Astrocyte (in vitro differentiated cells and primary cell): ENCODE measurements around the gene TAF11L3.
"Not testable (repeated sequence)": the region's sequence is repeated elsewhere in the genome, so short reads cannot be mapped to it uniquely, and the experiment has no call there.

Experiments
- EZH2 ChIP-seq: IDR thresholded peaks from 2 replicates; pipeline ENCODE4 v1.6.1; 2012; ENCODE audit warnings: mild to moderate bottlenecking, low read length, inconsistent platforms; ENCODE audit not compliant: insufficient read depth
- TF ChIP-seq, protein P1 (sequence below): IDR thresholded peaks from 2 replicates; pipeline ENCODE4 v1.5.1; 2011; ENCODE audit warnings: low read depth, mild to moderate bottlenecking, inconsistent platforms, low read length, moderate library complexity; ENCODE audit not compliant: insufficient read depth

DNA sequence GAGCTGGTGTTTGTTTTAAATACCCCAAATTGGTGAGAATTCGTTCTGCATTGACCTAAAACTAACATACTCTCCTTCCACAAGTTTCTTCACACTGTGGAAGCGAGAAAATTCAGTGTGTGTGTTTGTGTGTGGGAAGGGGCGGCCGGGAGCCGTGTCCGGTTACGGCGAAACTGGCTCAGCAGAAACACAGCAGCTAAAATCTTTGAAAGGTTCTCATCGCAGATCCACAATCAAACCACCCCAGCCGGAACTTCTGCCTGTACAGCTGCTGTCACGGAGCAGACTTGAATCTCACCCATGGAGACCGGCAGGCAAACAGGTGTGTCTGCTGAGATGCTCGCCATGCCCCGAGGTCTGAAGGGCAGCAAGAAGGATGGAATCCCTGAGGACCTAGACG lies 3.3 kb downstream of the TAF11L3 start, which contains the start of gene TAF11L4:
- TF ChIP-seq, protein P1, sequence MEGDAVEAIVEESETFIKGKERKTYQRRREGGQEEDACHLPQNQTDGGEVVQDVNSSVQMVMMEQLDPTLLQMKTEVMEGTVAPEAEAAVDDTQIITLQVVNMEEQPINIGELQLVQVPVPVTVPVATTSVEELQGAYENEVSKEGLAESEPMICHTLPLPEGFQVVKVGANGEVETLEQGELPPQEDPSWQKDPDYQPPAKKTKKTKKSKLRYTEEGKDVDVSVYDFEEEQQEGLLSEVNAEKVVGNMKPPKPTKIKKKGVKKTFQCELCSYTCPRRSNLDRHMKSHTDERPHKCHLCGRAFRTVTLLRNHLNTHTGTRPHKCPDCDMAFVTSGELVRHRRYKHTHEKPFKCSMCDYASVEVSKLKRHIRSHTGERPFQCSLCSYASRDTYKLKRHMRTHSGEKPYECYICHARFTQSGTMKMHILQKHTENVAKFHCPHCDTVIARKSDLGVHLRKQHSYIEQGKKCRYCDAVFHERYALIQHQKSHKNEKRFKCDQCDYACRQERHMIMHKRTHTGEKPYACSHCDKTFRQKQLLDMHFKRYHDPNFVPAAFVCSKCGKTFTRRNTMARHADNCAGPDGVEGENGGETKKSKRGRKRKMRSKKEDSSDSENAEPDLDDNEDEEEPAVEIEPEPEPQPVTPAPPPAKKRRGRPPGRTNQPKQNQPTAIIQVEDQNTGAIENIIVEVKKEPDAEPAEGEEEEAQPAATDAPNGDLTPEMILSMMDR, result not testable (repeated sequence)
- TF ChIP-seq EZH2, result not testable (repeated sequence)
